T-helper 2 cell (primary cell): ENCODE measurements around the gene SLCO3A1.
"Not testable (repeated sequence)": the region's sequence is repeated elsewhere in the genome, so short reads cannot be mapped to it uniquely, and the experiment has no call there.

Experiments used
- DNase-seq, 5 experiments: peaks; one replicate each; pipeline versions ENCODE4 v3.0.0 to v3.0.0-alpha.2; 2012 to 2022

Gene SLCO3A1

DNA sequence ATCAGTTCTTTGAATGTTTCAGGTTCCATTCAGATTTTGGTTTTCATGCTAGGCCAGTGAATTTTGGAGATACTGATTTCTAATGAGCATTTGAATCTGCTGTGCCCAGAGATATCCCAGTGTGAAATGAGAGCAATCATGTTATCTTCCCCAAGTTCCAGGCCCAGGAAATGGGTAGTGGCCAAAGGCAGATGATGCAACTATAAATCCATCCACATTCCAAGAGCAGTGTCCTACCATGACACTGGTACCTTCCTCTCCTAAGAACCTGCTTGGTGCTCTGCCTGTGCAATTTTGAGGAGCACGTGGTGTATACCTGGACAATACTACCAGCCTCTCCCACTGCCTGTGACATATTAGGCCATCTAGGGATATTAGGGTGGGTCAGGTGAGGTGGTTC, 186.8 kb downstream of the SLCO3A1 start:
- DNase-seq = no peak

DNA sequence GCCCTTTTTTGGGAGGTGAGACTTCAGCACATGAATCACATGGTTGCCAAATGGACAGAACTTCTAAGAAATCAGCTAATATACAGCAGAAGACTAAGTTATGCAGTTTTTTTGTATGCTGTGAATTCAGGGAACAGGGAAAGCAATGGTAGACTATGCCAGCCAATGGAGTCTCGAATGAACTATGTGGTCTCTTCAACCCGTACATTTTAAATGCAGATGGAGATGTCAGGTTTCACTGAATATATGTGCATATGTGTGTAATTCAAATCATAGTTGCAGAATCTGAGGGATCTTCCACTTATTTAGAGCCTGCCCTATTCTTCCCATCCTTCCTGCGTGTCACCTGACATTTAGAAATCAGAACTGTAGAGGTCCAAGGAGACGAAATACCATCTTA, 187.9 kb downstream of the SLCO3A1 start:
- DNase-seq = no peak

DNA sequence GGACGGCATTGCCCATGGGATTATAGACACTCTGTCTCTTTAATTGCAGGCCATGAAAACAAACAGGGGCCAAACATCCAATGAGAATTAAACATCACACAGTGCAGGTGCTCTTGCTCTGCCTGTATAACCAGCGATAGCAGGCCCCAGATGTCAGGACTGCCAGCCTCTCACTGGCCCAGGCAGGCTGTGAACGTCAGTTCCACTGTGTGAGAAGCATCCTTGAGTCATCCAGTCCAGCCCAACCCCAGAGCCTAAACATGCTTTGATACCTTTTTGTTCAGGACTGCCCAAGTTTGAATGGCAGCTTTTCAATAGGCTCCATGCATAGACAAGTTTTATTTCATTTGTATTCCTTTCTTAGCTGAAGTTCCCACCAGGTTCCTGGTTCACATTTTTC, 189.8 kb downstream of the SLCO3A1 start:
- DNase-seq = no peak

DNA sequence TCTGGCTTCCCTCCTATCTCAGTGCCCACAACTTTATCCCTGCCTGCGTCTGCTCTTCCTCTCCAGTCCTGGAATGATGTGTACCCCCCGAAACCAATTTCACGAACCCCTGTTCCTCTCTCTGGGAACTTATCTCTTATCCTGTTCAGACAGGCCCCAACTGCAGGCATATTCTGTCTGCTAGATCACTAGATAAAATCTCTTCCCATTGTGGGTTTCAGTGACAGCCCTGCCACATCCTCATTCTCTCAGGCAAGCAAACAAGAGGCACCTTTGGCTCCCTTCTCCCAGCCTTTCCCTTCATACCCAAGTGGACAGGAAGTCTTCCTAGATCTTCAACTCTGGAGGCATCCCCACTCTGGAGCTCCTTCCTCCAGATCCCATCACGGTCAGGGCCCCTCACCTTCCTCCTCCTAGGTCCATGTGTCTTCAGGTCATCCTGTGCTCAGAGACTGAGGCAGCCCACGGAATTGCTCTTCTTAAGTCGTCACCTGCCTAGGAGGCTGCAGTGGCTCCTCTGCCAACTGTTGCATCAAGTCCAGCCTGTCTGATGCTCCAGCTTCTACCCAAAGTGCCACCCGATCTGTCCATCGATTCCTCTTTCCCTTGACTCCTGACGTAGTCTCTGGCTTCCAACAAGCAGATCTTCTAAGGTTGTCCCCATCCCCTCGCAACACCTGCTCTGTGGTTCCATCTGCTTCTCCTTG, 190.8 kb downstream of the SLCO3A1 start:
- no peak for DNase-seq

DNA sequence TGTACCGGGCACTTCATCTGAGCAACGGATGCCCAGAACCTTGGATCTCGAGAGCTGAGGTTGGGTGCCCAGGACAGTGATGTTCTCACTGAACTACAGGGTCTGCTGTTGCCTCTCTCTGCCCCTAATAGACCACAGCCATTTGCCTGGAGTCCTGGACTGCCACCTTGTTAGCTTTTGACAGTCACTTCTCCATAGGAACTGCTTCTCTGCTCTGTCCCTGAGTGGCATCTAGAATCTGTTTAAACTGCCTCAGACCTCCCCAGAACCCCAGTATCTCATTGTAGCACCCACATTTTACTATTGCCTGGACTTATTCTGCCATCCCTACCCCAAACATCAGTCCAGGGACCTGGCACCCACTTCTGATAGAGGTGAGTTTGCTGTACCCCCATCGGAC, 194.4 kb downstream of the SLCO3A1 start:
- peak in 1 of 5 experiments; percentile 8 for DNase-seq

DNA sequence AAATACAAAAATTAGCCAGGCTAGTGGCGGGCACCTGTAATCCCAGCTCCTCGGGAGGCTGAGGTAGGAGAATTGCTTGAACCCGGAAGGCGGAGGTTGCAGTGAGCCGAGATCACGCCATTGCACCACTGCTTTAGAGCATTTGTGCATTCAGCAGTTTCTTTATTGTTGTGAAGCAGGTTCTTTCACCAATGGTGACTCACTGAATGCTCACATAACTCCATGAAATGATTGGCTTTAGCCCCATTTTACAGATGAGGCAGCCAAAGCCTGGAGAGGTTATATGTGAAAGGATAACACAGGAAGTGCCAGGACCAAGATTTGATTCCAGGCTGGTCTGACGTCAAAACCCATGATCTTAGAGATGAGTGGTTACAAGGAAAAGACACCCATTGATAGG, 195.2 kb downstream of the SLCO3A1 start:
- DNase-seq = no peak

DNA sequence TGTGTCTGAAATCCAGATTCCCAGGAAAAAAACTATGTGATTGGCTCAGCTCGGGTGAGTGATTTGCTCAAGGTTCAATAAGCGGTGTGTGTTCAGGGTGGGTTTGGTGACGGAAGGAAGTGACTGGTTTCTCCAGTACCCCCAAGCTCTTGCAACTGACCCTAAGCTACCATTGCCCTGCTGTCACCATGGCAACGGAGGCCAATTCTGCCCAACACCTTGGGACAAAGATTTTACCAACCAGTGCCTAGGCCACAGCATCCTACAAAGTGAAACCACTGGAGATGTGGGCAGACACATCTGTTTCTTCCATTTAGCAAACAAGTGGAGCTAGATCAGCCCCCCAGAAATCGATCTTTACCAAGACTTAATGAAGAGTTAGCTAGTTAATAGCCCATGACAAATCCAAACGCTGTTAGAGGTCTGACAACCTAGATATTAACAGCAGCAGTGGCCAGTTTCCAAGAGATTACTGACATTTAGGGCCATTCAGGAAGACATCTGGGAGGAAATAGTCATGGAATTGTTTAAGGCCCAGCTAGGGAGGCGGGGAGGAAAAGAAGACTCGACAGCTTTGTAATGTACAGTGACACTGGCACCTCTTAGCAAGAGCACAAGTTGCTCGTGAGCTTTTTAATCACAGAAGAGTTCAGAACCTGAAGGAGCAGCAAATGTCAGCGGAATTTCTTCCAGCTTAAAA, 195.9 kb downstream of the SLCO3A1 start:
- no peak for DNase-seq

DNA sequence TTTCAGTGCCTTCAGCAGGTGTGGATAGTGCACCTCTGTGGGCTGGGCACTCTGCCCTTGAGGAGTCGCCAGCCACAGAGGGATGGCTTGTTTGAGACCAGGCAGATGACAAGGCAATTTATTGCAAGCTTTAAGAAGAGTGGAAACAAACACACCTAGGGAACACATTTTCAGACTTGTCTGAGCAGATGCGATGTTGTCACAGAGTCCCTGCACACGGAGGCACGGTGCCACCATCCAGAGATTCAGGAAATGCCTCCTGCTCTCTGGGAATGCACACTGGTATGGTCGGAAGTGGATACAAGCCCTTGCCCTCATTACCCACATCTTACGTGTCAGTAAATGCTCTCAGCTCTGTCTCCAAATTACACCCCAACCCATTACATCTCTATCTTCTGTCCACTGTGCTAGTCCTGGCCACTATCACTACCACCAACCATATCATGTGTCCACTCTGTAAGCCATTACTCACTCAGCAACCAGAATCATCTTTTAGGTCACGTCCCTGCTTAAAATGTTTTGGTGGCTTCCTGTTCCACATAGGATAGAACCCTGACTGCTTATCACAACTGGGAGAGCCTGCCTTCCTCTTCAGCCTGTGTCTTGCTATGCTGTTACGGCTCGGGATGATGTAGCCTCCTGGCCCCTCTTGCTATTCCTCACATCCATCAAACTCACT, 196.9 kb downstream of the SLCO3A1 start:
- DNase-seq = no peak

DNA sequence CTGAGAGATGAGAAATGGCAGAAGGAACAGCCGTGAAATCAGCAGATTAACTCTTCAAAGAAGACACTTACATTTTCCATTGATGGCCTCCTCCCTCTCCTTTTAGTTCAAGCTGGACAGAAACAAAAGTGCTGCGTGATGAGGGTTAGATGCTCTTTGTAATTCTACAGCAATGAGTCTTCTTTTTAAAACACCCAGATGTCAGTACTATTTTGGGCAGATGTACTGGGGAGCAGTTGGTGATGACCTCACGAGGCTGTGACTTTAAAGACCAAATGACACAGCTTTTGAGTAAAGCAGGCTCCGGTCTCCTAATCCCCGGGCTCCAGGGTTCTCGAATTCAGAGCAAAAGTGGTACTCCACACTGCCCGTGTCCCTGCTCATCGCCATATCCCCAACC, 198.2 kb downstream of the SLCO3A1 start:
- no peak for DNase-seq

DNA sequence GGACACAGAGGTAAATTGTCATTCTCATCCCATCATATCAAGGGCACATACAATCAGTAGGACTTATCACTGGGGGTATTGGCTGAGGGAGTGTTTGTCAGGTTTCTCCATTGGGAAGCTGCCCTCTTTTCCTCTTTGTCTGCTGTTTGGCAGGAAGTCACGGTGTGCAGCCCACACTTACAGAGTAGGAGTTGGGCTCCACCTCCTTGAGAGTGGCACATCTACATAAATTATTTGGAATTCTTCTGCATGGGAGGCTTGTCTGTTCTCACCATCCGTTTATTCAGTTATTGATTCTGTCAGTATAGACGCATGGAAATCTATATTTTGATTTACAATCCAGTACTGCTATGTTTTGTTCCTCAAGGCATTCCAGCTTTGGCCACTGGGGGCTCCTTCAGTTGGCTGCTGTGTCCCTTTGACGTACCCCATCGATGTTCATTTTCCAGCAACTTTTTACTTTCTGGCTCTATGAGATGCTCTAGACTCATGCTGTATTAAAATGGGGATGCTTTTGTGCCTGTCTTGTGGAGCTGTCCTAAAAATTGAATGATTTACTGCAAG, 200.3 kb downstream of the SLCO3A1 start:
- no peak for DNase-seq

DNA sequence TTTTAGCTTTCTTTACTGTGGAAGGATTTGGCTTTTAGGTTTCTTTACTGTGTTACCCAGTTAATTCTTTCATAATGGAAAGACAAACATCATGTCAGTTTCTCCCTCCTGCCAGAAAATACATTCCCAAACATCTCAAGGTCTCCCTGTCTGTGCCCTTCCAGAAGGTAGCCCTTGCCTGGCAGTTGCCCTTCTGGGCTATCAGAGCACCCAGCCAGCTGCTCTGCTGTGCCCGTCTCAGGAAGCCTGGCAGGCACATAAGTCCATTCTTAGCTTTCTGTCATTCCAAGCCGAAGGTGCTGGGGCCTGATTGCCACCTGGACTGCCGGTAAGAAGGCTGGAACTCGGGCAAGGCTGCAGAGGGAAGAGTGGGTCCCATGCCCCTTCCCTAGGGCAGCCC, 203.4 kb downstream of the SLCO3A1 start:
- DNase-seq = no peak

DNA sequence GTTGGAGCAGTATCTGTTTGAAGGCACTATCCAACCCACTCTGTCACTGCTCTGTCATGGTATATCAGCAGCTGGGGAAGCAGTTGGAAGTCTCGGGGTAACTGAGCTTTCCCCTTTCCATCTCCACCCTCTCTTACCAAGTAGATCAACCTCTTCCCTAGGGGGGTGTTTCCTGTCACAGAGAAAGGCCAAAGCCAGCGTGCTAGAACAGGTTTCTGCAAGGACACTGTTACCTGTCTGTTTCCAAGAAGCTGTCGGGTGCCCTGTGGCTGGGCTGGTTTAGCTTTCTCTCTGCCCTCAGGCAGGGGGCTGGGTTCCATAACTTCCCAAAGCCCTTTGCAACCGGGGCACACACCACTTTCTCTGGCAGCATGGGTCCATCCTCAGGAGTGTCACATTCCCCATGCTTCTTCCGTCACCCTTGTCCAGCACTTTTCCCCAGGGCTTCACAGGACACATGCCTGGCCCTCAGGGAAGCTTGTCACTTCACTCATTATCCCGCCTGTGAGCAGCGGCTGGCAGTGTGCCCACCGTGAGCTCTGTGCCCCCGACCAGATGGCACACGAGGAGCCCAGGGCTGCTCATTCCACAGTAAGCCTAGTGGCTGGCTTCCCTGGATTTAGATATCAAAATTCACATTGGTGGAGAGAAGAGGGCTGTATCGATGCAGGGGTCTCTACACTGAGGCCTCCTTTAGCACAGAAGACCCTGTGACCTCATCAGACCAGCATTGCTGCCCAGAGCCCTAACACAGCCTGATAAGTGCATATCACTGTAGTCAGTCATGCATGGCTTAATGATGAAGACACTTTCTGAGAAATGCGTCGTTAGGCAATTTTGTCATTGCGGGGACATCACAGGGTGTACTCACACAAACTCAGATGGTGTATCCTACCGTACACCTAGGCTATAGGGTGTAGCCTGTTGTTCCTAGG, 205.8 kb downstream of the SLCO3A1 start:
- no peak for DNase-seq

DNA sequence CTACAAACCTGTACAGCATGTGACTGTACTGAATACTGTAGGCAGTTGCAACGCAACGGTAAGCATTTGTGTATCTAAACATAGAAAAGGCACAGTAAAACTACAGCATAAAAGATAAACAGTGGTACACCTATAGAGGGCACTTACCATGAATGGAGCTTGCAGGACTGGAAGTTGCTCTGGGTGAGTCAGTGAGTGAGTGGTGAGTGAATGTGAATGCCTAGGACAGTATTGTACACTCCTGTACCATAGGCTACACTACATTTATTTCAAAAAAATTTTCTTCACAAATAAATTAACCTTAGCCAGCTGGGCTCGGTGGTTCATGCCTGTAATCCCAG, 206.4 kb downstream of the SLCO3A1 start:
- not testable (repeated sequence) for DNase-seq

DNA sequence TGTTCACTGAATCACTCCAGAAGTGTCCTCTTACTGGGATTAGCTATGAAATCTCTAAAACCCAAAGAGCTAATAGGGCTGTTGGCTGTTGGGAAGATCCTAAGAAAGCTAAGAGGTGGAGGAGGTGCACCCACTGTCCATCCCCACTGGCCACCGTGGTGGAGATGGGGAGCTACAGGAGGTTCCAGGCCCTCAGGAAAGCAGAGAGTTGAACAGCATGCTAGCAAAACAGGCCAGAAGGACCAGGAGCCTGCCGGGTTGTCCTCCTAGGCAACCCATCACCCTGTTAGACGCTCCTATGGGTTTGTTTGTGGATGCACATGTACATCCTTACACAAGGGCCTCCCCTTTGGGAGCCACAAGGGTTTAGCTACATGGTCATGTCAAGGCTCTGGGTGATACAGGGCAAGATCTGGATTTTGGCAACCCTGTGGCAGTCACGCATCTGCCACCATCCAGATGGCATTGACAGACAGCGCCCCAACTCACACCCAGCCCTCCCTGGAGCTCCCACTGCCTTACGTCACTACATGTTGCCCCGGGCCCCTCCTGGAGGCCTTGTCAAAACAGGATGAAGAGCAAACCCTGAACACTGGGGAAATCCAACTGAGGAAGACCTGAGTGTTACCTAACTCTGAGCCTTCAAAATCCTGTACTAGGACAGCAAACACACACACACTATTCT, 208.1 kb downstream of the SLCO3A1 start:
- DNase-seq = no peak

DNA sequence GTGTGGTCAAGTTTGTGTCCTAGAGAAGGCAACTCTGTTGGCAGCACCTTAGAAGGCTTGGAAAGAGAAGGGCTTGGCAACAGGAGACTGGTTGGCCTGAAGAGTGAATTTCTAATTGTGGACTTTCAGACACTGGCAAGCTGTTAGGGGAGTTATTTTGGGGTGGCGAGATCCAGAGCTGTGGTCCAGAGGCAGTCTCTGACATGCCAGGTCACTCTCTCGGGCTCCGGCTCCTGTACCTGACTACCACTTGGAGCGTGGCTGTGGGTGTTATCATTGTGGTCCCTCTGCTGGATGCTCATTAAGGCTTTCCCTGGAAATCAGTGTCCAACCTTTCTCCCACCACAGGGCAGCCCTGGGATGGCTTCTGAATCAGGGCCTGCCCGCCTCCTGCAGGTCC, 209.0 kb downstream of the SLCO3A1 start:
- no peak for DNase-seq

DNA sequence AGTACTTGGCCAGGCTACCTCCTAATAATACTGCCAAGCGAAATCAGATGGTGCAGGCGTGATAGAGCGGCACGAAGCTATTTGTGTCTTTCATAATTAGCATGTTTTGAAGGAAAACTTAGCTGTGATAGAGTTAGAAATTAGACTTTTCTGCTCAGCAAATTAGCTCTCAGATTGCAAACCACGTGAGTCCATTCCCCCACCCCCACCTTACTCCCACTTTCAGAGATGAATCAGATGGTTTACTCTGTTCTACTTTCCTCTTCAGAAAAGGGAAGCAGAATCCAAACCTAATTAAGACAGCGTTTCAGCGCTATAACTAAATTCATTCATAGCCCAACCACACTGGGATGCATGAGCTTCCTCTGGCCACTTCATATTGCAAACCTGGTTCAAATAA, 214.6 kb downstream of the SLCO3A1 start:
- DNase-seq = no peak

DNA sequence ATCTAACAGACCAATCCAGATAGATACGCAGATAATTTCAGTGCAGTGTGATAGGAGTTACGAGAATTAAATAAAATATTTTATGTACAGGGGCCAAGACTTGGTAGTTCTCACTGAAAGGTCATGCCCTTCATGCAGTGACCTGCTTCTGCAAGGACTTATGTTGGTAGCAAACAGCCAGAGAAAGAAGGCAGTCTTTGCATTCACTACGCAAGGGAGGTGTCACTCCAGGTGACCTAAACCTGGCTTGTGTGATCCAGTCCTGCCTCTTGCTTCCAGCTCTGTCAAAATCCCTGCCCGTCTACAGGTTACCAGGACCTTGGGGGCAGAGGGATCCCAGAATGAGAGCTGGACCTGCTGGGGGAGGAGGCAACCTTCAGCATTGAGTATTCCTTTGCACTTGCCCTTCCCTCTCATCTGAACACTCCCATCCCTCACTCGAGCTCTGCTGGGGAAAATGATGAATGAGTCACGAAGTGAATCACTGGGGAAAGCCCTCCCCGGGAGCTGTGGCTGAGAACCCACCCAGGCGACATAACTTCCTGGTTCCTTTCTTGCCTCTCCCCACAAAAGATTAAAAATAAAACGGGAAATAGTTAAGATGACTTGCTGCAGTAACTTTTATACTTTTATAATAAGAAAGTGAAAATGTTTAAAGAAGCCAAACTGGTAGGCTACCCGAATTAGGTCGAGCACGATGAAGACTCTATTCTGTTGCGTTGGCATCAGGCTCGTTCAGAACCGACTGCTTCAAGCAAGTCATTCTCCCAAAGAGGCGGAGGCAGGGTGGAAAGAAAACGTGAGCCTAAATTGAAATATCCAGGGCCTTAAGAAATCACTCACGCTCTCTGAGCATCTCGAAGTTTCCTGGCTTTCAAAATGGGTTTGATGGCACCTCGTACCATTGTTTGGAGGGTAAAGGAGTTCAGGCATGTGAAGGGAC, 216.1 kb downstream of the SLCO3A1 start:
- peak in 2 of 5 experiments; percentile 4 to 18 for DNase-seq

DNA sequence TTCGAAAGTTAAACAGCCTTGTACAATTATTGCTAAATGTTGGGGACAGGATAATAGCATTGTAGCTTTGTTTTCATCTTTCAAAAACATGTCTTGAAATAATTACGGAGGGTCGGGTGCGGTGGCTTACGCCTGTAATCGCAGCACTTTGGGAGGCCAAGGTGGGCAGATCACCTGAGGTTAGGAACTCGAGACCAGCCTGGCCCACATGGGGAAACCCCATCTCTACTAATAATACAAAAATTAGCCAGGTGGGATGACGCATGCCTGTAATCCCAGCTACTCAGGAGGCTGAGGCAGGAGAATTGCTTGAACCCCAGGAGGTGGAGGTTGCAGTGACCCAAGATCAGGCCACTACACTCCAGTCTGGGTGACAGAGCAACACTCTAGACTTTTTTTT, 216.7 kb downstream of the SLCO3A1 start:
- not testable (repeated sequence) for DNase-seq

DNA sequence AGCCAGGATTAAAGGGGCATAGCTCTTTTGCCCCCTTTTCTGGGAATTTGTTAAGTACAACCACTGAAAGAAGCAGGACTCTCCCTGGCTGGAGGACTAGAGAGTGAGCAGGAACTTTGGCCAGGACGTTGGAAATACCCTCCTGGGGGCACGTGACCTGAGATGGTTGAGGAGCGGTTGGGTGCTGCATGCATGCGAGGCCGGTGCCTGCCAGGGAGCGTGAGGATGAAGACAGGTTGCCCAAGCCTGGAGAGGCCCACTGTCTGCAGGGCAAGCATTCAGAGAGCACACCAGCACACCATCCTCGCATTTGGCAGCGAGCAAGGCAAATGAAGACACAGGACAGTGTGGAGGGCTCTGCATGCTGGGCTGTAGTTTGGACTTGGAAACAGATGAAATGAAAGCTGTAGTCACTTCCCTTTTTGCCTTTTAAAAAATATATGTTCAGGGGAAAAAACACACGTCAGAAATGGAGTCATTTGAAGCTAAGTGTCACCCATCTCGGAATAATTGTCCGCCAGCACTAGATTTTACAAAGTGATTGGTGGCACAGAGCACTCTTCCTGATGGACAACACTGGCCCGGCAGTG, 217.6 kb downstream of the SLCO3A1 start:
- no peak for DNase-seq

DNA sequence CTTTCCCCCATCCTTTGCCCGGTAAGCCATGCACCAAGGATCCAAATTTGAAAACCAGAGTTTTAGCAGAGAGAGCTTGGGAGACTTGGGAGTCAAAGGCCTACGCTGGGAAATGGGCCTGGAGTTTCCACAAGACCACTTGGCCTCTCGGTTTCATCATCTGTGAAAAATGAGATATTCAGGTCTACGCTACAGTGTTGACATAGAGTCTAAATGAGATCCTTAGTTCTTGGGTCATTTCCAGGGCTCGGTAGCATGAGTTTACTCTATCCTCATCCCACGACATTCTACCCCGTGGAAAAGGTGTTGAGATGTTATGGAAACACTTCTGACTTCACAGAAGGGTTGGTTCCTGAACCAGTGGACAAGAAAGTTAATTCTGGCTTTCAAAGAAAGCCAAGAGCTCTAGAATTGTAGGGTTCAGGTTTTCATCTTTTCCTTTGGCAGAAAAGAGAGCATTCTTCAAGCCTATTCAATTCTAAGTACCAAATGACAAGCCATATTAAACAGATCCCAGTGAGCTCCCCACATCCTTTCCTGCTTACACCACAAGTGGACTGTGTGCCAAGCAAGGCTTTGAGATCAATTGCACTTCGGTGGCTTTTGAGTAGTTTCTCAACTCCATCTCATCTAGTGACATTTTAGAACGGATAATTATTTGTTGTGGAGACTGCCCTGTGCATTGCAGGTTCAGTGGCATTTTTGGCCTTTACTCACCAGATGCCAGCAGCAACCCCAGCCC, 219.7 kb downstream of the SLCO3A1 start:
- no peak for DNase-seq
